Left lung (tissue), 10 donors: ENCODE data around the gene CD82. TPM values are rescaled to one million over a fixed set of nuclear protein-coding genes. Genes with fewer than 3 reads are reported as not detected.
A peak's percentile ranks its signal among the peaks of the same experiment; 100 is the strongest.

Experiments
- ATAC-seq: fragments of 200-7000 bp; cut with Tn5 transposase; one replicate; pipeline ENCODE4 v1.9.1; 2020; ENCODE audit warnings: moderate library complexity
- DNase-seq, 4 donors: peaks; one replicate each; pipeline ENCODE4 v3.0.0-alpha.2; 2013 to 2020
- H3K27ac ChIP-seq, 2 donors: fragments of 200-600 bp; sonication (generic) in 1 of 2; one replicate each; pipeline versions ENCODE4 v1.5.0 to v1.8.0; 2020 to 2021
- H3K27me3 ChIP-seq, 2 donors: fragments of 200-600 bp; sonication (generic) in 1 of 2; one replicate each; pipeline versions ENCODE4 v1.5.0 to v1.8.0; 2020 to 2021
- H3K36me3 ChIP-seq, 2 donors: fragments of 200-600 bp; sonication (generic) in 1 of 2; one replicate each; pipeline versions ENCODE4 v1.5.0 to v1.8.0; 2020 to 2021
- H3K4me1 ChIP-seq, 2 donors: fragments of 200-600 bp; one replicate each; pipeline ENCODE4 v1.8.0; 2021
- H3K4me3 ChIP-seq, 2 donors: fragments of 200-600 bp; sonication (generic) in 1 of 2; one replicate each; pipeline versions ENCODE4 v1.5.0 to v1.8.0; 2020 to 2021; ENCODE audit warnings: mild to moderate bottlenecking in 1 of 2
- H3K9me3 ChIP-seq, 2 donors: fragments of 200-600 bp; sonication (generic) in 1 of 2; one replicate each; pipeline versions ENCODE4 v1.5.0 to v1.8.0; 2020 to 2021
- CTCF ChIP-seq, 2 donors: fragments of 200-600 bp; sonication (generic) in 1 of 2; IDR thresholded peaks; one replicate each; pipeline versions ENCODE4 v1.5.0 to v1.8.0; 2021; ENCODE audit warnings: antibody characterized with exemption in 2 of 2
- intact Hi-C, 2 donors: fragments of 100-400 bp; cut with DNase I; formaldehyde crosslinking; loops; one replicate each; pipeline versions ENCODE4 v1.11.2 to v1.14.2; 2022
- polyA plus RNA-seq, 6 donors: library from polyadenylated mRNA; unstranded; fragments of 120-200 nt; gene quantifications; one replicate each; pipeline ENCODE4 v1.2.1, GENCODE V29; 2013; ENCODE audit not compliant: insufficient read length in 6 of 6
- total RNA-seq, 2 donors: library from RNA; stranded (reverse); fragmentation: NEBNext Ultra II Directional; extraction: Animal tissue kit (Norgen Biotek cat#: 25700); gene quantifications; one replicate each; pipeline ENCODE4 v1.2.1, GENCODE V29; 2021
- donor health status: DM: no; HTN: yes; CAD: no.
- donor health status: DM: no; HTN: no; CAD: no.

The CD82 gene
- total and polyA plus RNA-seq, 8 donors = 33.7 to 244 (median 54.6) TPM

- peak; percentile 20 for ATAC-seq
- TF ChIP-seq CTCF (IDR thresholded peaks at IDR 0.05) = no peak
- Histone ChIP-seq H3K27me3 (no peaks in the 10 kb centered on the region), H3K36me3 (peaks cover 0 to 24% of the 10 kb centered on the region in 2 donors), H3K9me3 (no peaks in the 10 kb centered on the region), H3K4me3 (no peak overlapping the region), H3K27ac (peak overlapping the region; percentile 13 to 64), H3K4me1 (peaks cover 10 to 53% of the 10 kb centered on the region in 2 donors)
- intact Hi-C loops = no loop called here
- DNase-seq = peak in 2 of 4 donors; percentile 72 to 82
Measured at GRCh38 chr11:44595964-44596381, 30.5 kb downstream of the CD82 start.

DNA sequence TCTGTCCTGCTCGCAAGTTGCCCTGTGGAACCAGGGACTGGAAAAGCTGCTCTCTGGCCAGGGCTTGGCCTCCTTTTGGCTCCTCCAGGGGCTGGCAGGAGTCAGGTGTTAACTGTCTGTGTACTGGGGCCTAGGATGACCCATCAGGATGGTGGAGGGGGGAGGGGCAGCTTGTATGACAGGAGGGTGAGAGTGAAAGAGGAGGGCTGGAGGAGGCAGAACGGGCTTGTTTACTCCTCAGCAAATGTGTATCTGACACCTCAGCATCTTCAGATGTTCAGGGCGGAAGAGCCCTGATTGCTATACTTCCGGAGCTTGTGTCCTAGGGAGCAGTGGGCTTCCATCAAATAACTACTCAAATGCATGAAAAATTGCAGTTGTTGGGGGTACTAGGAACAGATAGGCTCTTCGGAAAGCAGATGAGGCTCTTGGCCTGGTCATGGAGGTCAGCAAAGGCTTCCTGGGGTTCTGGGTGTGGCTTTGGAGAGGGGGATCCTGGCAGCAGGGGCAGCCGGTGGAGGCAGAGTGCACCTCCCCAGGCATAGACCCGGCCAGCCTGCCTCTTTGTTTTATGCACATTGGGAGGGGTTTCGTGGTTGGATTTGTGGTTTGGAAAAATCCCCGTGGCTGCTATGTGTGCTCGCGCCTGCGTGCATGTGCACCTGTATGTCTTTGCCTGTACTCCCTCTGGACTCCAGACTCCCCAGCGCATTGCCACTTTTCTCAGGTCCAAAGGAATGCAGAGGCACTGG, 31.2 kb downstream of the CD82 start:
- H3K4me1 ChIP-seq = peaks cover 17 to 51% of the 10 kb centered on the region in 2 donors

DNA sequence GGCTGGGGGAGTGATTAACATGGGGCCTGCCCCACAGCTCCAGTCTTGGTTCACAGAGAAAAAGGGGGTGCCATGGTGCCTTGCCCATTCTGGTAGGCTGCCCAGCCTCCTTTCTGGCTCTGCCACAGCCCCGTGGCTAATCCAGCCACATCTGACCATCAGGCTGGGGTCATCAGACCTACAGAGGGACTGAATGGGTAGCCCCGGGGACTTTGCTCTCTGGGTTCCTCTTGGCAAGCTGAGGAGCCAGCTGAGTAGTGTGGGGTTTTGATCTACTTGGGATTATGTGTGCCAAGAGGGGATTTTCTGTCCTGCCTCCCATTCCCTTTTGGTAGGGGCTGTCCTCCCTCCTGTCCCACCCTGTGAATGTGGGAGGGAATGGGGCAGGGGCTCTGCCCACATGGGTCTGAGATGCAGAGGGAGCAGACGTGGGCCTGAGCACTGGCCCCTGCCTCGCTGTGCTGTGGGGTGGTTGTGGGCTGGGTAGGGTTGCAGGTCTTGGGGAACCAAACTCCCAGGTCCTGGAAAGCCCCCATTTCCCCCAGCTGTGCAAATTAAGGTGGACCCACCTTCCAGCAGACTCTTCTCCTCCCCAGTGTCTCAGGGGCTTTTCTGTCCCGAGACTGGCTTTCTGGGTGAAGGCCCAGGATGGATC, 32.0 kb downstream of the CD82 start:
- Histone ChIP-seq H3K4me3 (no peak overlapping the region), H3K27ac (no peak overlapping the region), H3K36me3 (peaks cover 0 to 37% of the 10 kb centered on the region in 2 donors), H3K27me3 (no peaks in the 10 kb centered on the region), H3K4me1 (peaks cover 18 to 51% of the 10 kb centered on the region in 2 donors), H3K9me3 (no peaks in the 10 kb centered on the region)
- intact Hi-C loops = no loop called here
- ATAC-seq (no peak), DNase-seq (no peak)
- no peak for TF ChIP-seq CTCF (IDR thresholded peaks at IDR 0.05)

More for the DNA sequence above, 31.2 kb downstream of the CD82 start:
- no peak for TF ChIP-seq CTCF (IDR thresholded peaks at IDR 0.05)
- peak overlapping the region; percentile 13 to 64 for H3K27ac ChIP-seq
- peaks cover 0 to 31% of the 10 kb centered on the region in 2 donors for H3K36me3 ChIP-seq
- peak in 1 of 4 donors; percentile 67 for DNase-seq
- ATAC-seq = no peak
- H3K4me3 ChIP-seq = no peak overlapping the region
- intact Hi-C loops = no loop called here
- H3K9me3 ChIP-seq = no peaks in the 10 kb centered on the region
- no peaks in the 10 kb centered on the region for H3K27me3 ChIP-seq

DNA sequence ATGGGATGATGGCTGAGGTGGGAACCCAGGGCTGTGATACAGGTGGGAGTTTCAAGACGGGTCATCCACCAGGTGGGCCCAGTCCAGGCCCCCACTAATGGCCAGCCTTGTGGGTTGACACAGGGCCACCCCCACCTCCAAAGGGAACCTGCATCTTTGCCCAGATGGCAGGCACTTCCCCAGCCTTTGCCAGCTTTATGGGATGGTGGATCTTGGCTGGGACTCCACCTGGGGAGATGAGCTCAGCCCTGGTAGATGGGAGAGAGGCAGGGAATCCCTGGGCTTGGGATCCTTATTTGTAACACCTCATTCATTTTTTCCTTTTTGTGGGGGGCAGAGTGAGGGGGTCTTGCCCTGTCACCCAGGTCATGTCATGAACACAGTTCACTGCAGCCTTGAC, 33.4 kb downstream of the CD82 start:
- DNase-seq (no peak), ATAC-seq (no peak)
- Histone ChIP-seq H3K36me3 (peaks cover 0 to 47% of the 10 kb centered on the region in 2 donors), H3K4me3 (no peak overlapping the region), H3K27me3 (no peaks in the 10 kb centered on the region), H3K27ac (no peak overlapping the region), H3K9me3 (no peaks in the 10 kb centered on the region), H3K4me1 (peaks cover 18 to 48% of the 10 kb centered on the region in 2 donors)
- TF ChIP-seq CTCF (IDR thresholded peaks at IDR 0.05) = no peak
- intact Hi-C loops = no loop called here

GRCh38 chr11:44600261-44600660, 34.8 kb downstream of the CD82 start:
- ATAC-seq = no peak
- H3K4me1 ChIP-seq = peaks cover 18 to 48% of the 10 kb centered on the region in 2 donors

More at GRCh38 chr11:44600261-44600660, 34.8 kb downstream of the CD82 start:
- no peak for TF ChIP-seq CTCF (IDR thresholded peaks at IDR 0.05)
- H3K36me3 ChIP-seq = peaks cover 0 to 61% of the 10 kb centered on the region in 2 donors
- no peaks in the 10 kb centered on the region for H3K9me3 ChIP-seq
- no peaks in the 10 kb centered on the region for H3K27me3 ChIP-seq
- no peak for DNase-seq
- H3K4me3 ChIP-seq = no peak overlapping the region
- intact Hi-C loops = no loop called here
- H3K27ac ChIP-seq = no peak overlapping the region
